Effector memory CD8-positive, alpha-beta T cell (primary cell): ENCODE measurements around the gene NOMO2.
"Not testable (repeated sequence)": the region's sequence is repeated elsewhere in the genome, so short reads cannot be mapped to it uniquely, and the experiment has no call there.

ENCODE experiments used
- ATAC-seq: fragments of 150-1000 bp; cut with Tn5 transposase; replicated peaks from 2 replicates; pipeline ENCODE4 v1.10.0; 2021; ENCODE audit warnings: mild to moderate bottlenecking, moderate library complexity
- DNase-seq, 3 experiments: peaks; one replicate each; pipeline ENCODE4 v3.0.0; 2021
- H3K27ac Mint-ChIP-seq, 2 donors: one replicate each; pipeline ENCODE4 v1.8.0; 2022; ENCODE audit warnings: mild to moderate bottlenecking in 2 of 2, mixed read lengths in 2 of 2, moderate library complexity in 2 of 2
- H3K27me3 Mint-ChIP-seq, 2 donors: one replicate each; pipeline ENCODE4 v1.8.0; 2022; ENCODE audit warnings: mixed read lengths in 2 of 2
- H3K36me3 Mint-ChIP-seq: one replicate; pipeline ENCODE4 v1.8.0; 2022; ENCODE audit warnings: mild to moderate bottlenecking, moderate library complexity, mixed read lengths; ENCODE audit not compliant: insufficient read depth
- H3K4me1 Mint-ChIP-seq, 2 donors: one replicate each; pipeline ENCODE4 v1.8.0; 2022; ENCODE audit warnings: low read depth in 2 of 2, mixed read lengths in 2 of 2
- H3K4me3 Mint-ChIP-seq, 2 donors: one replicate each; pipeline ENCODE4 v1.8.0; 2022; ENCODE audit warnings: mild to moderate bottlenecking in 2 of 2, mixed read lengths in 2 of 2, moderate library complexity in 2 of 2
- H3K9me3 Mint-ChIP-seq, 2 donors: one replicate each; pipeline ENCODE4 v1.8.0; 2022; ENCODE audit warnings: mixed read lengths in 2 of 2
- total RNA-seq, 9 experiments: gene quantifications; one replicate each; lab custom pipeline; 2026; lab: John Stamatoyannopoulos, UW

Gene NOMO2, protein sequence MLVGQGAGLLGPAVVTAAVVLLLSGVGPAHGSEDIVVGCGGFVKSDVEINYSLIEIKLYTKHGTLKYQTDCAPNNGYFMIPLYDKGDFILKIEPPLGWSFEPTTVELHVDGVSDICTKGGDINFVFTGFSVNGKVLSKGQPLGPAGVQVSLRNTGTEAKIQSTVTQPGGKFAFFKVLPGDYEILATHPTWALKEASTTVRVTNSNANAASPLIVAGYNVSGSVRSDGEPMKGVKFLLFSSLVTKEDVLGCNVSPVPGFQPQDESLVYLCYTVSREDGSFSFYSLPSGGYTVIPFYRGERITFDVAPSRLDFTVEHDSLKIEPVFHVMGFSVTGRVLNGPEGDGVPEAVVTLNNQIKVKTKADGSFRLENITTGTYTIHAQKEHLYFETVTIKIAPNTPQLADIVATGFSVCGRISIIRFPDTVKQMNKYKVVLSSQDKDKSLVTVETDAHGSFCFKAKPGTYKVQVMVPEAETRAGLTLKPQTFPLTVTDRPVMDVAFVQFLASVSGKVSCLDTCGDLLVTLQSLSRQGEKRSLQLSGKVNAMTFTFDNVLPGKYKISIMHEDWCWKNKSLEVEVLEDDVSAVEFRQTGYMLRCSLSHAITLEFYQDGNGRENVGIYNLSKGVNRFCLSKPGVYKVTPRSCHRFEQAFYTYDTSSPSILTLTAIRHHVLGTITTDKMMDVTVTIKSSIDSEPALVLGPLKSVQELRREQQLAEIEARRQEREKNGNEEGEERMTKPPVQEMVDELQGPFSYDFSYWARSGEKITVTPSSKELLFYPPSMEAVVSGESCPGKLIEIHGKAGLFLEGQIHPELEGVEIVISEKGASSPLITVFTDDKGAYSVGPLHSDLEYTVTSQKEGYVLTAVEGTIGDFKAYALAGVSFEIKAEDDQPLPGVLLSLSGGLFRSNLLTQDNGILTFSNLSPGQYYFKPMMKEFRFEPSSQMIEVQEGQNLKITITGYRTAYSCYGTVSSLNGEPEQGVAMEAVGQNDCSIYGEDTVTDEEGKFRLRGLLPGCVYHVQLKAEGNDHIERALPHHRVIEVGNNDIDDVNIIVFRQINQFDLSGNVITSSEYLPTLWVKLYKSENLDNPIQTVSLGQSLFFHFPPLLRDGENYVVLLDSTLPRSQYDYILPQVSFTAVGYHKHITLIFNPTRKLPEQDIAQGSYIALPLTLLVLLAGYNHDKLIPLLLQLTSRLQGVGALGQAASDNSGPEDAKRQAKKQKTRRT
- 10.1 to 54.7 (median 30.7) reads per million in 9 experiments for total RNA-seq

- not testable (repeated sequence) for H3K9me3 Mint-ChIP-seq, H3K36me3 Mint-ChIP-seq, H3K27me3 Mint-ChIP-seq, H3K27ac Mint-ChIP-seq, H3K4me1 Mint-ChIP-seq
- DNase-seq, result peak; percentile 86 to 91 (median 91)
- peak within 1 kb of the TSS; percentile 65 to 67 for H3K4me3 Mint-ChIP-seq
- ATAC-seq, result peak; percentile 92
Observed at GRCh38 chr16:18561727-18562314, at the start of gene NOMO2. NOMO2 (minus strand) TSS chr16:18562097; CDS start chr16:18562040, 57 bp downstream.

DNA sequence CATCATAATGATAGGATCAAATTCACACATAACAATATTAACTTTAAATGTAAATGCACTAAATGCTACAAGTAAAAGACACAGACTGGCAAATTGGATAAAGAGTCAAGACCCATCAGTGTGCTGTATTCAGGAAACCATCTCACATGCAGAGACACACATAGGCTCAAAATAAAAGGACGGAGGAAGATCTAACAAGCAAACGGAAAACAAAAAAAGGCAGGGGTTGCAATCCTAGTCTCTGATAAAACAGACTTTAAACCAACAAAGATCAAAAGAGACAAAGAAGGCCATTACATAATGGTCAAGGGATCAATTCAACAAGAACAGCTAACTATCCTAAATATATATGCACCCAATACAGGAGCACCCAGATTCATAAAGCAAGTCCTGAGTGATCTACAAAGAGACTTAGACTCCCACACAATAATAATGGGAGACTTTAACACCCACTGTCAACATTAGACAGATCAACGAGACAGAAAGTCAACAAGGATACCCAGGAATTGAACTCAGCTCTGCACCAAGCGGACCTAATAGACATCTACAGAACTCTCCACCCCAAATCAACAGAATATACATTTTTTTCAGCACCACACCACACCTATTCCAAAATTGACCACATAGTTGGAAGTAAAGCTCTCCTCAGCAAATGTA lies 48.4 kb upstream of the NOMO2 start:
- not testable (repeated sequence) for H3K9me3 Mint-ChIP-seq, H3K4me3 Mint-ChIP-seq, ATAC-seq, H3K27ac Mint-ChIP-seq, H3K4me1 Mint-ChIP-seq, DNase-seq, H3K36me3 Mint-ChIP-seq
- peaks cover 6 to 13% of the 10 kb centered on the region in 2 donors for H3K27me3 Mint-ChIP-seq

DNA sequence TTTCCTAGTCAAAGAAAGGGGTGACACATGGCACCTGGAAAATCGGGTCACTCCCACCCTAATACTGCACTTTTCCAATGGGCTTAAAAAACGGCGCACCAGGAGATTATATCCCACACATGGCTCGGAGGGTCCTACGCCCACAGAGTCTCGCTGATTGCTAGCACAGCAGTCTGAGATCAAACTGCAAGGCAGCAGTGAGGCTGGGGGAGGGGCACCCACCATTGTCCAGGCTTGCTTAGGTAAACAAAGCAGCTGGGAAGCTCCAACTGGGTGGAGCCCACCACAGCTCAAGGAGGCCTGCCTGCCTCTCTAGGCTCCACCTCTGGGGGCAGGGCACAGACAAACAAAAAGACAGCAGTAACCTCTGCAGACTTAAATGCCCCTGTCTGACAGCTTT lies 46.4 kb upstream of the NOMO2 start:
- not testable (repeated sequence) for DNase-seq, H3K36me3 Mint-ChIP-seq, H3K4me3 Mint-ChIP-seq, ATAC-seq, H3K9me3 Mint-ChIP-seq, H3K27ac Mint-ChIP-seq, H3K4me1 Mint-ChIP-seq
- peaks cover 6 to 16% of the 10 kb centered on the region in 2 donors for H3K27me3 Mint-ChIP-seq

GRCh38 chr16:18603572-18604246 lies 41.8 kb upstream of the NOMO2 start:
- not testable (repeated sequence) for H3K9me3 Mint-ChIP-seq, H3K4me3 Mint-ChIP-seq, H3K36me3 Mint-ChIP-seq, DNase-seq, H3K27ac Mint-ChIP-seq, H3K4me1 Mint-ChIP-seq
- H3K27me3 Mint-ChIP-seq, result peaks cover 0 to 16% of the 10 kb centered on the region in 2 donors
- ATAC-seq, result peak; percentile 63

GRCh38 chr16:18598582-18598981 lies 36.7 kb upstream of the NOMO2 start:
- ATAC-seq, H3K36me3 Mint-ChIP-seq, H3K27ac Mint-ChIP-seq, H3K9me3 Mint-ChIP-seq, H3K4me1 Mint-ChIP-seq, H3K4me3 Mint-ChIP-seq, DNase-seq: not testable (repeated sequence)
- H3K27me3 Mint-ChIP-seq, result peaks cover 0 to 12% of the 10 kb centered on the region in 2 donors

- H3K4me1 Mint-ChIP-seq, H3K9me3 Mint-ChIP-seq, H3K27ac Mint-ChIP-seq, DNase-seq, ATAC-seq, H3K36me3 Mint-ChIP-seq, H3K4me3 Mint-ChIP-seq: not testable (repeated sequence)
- peaks cover 0 to 12% of the 10 kb centered on the region in 2 donors for H3K27me3 Mint-ChIP-seq
Observed at GRCh38 chr16:18597734-18598133, 35.8 kb upstream of the NOMO2 start.

DNA sequence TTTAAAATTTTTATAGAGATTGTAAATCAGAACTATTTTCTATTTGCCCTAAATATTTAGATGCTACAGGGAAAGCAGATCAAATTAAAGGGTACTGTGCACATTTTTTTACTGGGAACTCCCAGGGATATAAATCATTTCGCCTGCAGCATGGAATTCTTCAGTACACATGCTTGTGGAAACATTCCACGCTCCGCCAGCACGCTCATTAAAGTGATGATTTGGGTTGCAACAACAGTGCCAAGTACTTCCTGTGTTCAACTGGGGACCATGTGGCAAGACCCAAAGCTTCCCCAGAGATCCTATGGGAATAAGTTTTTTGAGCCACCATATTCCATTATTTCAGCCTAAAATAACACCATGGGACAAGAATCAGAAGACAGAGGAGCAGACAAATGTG lies 35.4 kb upstream of the NOMO2 start:
- not testable (repeated sequence) for ATAC-seq, H3K36me3 Mint-ChIP-seq, H3K4me3 Mint-ChIP-seq

GRCh38 chr16:18595796-18596195 lies 33.9 kb upstream of the NOMO2 start:
- not testable (repeated sequence) for DNase-seq, H3K9me3 Mint-ChIP-seq, H3K4me3 Mint-ChIP-seq, H3K27ac Mint-ChIP-seq, H3K36me3 Mint-ChIP-seq, H3K4me1 Mint-ChIP-seq, ATAC-seq
- H3K27me3 Mint-ChIP-seq, result peaks cover 0 to 12% of the 10 kb centered on the region in 2 donors

More for the DNA sequence above, 35.4 kb upstream of the NOMO2 start:
- H3K9me3 Mint-ChIP-seq, DNase-seq, H3K4me1 Mint-ChIP-seq, H3K27ac Mint-ChIP-seq: not testable (repeated sequence)
- peaks cover 0 to 12% of the 10 kb centered on the region in 2 donors for H3K27me3 Mint-ChIP-seq

GRCh38 chr16:18594880-18595279 lies 33.0 kb upstream of the NOMO2 start:
- not testable (repeated sequence) for DNase-seq, H3K4me1 Mint-ChIP-seq, H3K9me3 Mint-ChIP-seq, H3K4me3 Mint-ChIP-seq, H3K27ac Mint-ChIP-seq, H3K36me3 Mint-ChIP-seq, ATAC-seq
- H3K27me3 Mint-ChIP-seq, result peaks cover 0 to 12% of the 10 kb centered on the region in 2 donors

- not testable (repeated sequence) for H3K36me3 Mint-ChIP-seq, H3K27ac Mint-ChIP-seq, ATAC-seq, H3K4me3 Mint-ChIP-seq, H3K4me1 Mint-ChIP-seq, DNase-seq, H3K9me3 Mint-ChIP-seq
- peaks cover 0 to 12% of the 10 kb centered on the region in 2 donors for H3K27me3 Mint-ChIP-seq
Observed at GRCh38 chr16:18593904-18594303, 32.0 kb upstream of the NOMO2 start.

GRCh38 chr16:18592982-18593381 lies 31.1 kb upstream of the NOMO2 start:
- not testable (repeated sequence) for DNase-seq, ATAC-seq, H3K4me3 Mint-ChIP-seq, H3K9me3 Mint-ChIP-seq, H3K4me1 Mint-ChIP-seq, H3K36me3 Mint-ChIP-seq, H3K27ac Mint-ChIP-seq
- peaks cover 0 to 12% of the 10 kb centered on the region in 2 donors for H3K27me3 Mint-ChIP-seq

- H3K4me1 Mint-ChIP-seq, H3K9me3 Mint-ChIP-seq, H3K27ac Mint-ChIP-seq, ATAC-seq, H3K36me3 Mint-ChIP-seq, H3K4me3 Mint-ChIP-seq: not testable (repeated sequence)
- DNase-seq, result peak in 1 of 3 experiments; percentile 1
- H3K27me3 Mint-ChIP-seq, result peaks cover 0 to 12% of the 10 kb centered on the region in 2 donors
Observed at GRCh38 chr16:18591908-18592307, 30.0 kb upstream of the NOMO2 start.
